Stimulated activated CD8-positive, alpha-beta memory T cell treated with anti-CD3 and anti-CD28 coated beads, Interleukin-12 subunit alpha, Interleukin-12 subunit beta, amount 100 ng/mL, for 1 hour (primary cell): Measurements from ENCODE around the gene HIF1A.
"Not testable (repeated sequence)": the region's sequence is repeated elsewhere in the genome, so short reads cannot be mapped to it uniquely, and the experiment has no call there.

Experiments used
- DNase-seq: peaks from one replicate; pipeline ENCODE4 v3.0.0-alpha.2; 2020; ENCODE audit warnings: low read depth

Gene HIF1A

DNA sequence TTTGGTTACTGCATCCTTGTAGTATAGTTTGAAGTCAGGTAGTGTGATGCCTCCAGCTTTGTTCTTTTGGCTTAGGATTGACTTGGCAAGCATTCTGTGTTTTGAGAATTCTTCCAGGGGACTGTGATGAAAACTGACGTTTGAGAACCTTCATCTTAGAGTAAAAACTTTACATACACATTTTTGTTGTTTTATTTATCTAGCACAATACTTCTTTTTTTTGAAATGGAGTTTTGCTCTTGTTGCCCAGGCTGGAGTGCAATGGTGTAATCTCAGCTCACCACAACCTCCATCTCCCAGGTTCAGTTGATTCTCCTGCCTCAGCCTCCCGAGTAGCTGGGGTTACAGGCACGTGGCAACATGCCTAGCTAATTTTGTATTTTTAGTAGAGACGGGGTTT, 13.4 kb downstream of the HIF1A start:
- DNase-seq: not testable (repeated sequence)

GRCh38 chr14:61710853-61711817, 15.8 kb downstream of the HIF1A start:
- no peak for DNase-seq

DNA sequence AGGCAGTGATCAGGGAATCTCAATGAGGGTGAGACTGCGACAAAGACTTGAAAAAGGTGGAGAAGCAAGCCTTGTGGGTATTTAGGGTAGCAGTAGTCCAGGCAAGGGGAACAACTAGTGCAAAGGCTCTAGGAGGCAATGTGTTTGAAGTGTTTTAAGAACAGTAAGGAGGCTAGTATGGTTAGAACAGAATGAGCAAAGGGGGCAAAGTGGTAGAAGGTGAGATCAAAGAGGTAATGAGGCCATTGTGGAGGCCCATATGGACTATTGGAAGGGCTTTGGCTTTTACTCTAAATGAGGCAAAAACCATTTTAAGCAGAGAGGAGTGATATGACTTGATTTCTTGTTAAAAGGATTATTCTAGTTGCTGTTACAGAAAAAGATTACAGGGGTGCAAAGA, 16.8 kb downstream of the HIF1A start:
- no peak for DNase-seq

DNA sequence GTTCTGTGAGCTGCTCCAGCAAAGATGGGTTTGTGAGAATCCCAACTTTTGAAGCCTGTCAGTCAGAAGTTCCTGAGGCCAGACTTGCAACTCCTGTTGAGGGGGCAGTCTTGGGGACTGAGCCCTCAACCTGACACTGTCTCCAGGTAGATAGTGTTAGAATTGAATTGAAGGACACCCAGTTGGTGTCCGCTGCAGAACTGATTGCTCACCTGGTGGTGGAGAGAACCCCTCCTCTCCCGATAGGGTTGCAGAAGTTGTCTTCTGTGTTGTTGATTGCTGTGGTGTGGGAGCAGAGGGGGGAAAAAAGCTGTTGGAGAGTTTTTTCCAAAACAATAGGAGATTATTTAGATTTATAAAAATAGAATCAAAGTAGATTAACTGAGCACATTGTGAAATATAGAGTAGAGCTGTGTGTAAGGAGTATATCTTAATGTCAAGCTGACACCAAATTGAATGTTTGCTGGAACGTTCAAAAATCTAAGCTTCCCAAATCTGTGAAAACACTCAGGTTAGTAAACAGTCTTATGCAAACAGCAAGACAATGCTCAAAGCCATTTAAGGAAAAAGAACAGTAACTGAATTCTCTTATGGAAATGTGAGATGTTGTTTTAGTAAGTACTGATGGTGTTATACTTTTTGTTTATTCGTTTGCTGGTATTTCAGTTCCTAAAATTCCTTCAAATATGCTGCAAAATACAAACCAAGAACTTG, 18.6 kb downstream of the HIF1A start:
- no peak for DNase-seq

DNA sequence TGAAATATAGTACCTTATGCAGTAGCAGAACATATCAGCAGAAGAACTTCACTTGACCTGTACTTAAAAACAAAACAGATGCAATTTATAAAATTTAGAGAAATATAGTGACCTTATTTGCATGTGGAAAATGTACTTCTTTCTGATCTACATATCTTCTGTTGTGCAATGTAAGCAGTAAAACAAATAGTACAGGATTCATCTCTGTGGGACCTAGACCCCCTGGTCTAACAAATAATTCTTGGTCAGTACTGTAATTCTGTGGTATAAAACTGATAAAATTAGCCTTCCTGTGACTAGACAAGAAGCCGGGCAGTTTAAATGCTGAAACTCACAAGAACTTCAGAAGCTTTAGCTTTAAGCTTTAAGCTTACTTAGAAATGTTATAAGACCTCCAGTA, 21.6 kb downstream of the HIF1A start:
- no peak for DNase-seq

- DNase-seq: no peak
These were observed 22.7 kb downstream of the HIF1A start for GRCh38 chr14:61718039-61718438.

DNA sequence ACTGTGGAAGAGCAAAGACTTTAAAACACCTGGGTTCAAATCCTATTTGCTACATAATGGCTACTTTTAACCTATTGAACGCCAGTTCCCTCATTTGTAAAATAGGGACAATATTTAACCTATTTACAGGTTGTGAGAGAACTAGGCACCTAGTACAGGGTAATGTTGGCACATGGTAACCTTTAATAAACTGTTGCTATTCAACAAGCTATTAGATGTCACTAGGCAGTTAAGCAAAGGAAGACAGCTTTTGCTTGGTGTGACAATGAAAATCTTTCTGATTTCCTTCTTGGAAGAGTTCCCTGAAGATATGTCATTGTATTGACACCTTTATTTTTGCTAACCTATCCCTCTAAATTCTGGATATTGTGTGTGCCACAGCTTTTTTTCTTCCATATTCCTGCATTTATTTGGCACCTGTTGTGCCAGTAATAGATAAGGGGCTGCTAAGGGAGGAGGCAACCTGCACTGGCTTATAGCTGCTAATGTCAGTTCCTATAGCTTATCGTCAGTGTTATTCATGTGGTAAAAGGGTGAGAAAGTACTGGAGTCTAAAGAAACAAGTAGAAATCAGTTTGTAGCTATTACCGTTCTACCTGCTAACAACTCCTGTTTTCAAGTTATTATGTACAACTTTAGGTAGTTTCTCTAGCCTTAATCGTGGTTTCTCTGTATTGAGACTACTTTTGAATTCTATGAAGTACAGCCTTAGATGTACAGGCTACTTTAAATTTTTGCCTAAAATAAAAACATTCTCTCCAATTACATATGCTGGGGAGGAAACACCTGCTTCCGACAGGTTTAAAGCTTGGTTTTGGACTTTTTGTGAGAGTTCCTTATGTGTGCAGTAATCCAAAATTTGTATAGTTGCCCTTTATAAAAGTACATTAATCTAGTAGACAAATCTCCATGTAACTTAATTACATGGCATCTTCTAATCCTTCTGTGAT, 24.3 kb downstream of the HIF1A start:
- no peak for DNase-seq

- DNase-seq: no peak
These were observed 25.0 kb downstream of the HIF1A start for GRCh38 chr14:61720294-61720661.

DNA sequence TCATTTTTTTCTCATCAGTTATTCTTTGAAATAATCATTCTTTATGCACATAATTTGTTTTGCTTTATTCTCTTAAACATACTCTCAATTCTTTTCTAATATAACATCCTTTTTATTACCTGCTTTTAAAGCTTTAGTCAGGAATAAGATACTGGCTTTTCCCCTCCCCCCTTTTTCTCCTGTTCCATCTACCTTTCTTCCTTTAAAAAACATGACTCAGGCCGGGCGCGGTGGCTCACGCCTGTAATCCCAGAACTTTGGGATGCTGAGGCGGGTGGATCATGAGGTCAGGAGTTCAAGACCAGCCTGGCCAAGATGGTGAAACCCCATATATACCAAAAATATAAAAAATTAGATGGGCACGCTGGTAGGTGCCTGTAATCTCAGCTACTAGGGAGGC, 25.4 kb downstream of the HIF1A start:
- DNase-seq: no peak

- DNase-seq: no peak
These were observed 28.8 kb downstream of the HIF1A start for GRCh38 chr14:61724133-61724532.

DNA sequence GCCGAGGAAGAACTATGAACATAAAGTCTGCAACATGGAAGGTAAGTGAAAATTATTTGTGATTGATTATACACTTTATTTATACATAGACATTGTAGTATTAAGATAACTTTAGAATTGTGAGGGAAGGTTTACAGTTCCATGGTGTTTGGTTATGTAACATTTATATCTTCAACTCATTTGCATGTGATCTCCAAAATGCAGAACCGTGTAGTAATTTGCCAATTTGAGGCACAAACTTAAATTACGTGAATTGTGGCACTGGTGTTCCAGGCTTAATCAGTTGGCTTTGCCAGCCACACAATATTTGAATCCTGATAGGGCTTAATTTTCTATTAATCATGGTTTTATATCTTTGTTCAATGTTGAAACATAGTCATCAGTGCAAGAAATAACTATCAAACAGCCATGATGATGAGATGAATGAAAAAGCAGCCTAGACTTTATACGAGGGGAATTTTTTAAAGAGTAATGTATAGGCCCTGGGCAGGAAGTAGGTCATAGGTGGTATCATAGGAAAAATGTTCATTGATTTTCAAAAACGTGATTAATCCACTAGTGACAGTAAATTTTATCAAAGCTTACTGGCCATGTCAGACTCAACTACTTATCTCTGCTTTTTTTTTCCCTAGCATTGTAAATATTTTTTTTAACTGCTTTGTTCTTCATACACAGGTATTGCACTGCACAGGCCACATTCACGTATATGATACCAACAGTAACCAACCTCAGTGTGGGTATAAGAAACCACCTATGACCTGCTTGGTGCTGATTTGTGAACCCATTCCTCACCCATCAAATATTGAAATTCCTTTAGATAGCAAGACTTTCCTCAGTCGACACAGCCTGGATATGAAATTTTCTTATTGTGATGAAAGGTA, 31.7 kb downstream of the HIF1A start:
- no peak for DNase-seq

- DNase-seq: no peak
These were observed 35.6 kb downstream of the HIF1A start for GRCh38 chr14:61730756-61731373.

DNA sequence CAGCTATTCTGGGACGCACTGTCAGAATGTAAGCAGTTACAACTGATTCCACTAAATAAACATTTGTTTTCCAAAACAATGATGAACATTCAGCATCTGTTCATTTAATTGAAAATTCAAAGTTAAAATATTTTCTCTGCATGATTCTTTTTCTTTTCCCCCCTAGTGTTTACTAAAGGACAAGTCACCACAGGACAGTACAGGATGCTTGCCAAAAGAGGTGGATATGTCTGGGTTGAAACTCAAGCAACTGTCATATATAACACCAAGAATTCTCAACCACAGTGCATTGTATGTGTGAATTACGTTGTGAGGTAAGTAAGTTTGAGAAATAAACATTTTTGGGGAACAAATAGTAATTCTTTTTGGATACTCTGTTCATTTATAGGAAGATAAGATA, 38.7 kb downstream of the HIF1A start:
- no peak for DNase-seq

DNA sequence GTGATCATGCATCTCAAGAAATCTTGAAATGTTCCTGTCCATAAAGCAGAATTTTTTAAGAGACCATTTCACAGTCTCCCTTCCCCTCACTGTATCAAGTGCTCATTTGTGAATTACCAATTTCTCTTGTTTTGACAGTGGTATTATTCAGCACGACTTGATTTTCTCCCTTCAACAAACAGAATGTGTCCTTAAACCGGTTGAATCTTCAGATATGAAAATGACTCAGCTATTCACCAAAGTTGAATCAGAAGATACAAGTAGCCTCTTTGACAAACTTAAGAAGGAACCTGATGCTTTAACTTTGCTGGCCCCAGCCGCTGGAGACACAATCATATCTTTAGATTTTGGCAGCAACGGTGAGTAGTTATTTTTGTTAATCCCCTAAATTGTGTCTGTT, 41.4 kb downstream of the HIF1A start:
- DNase-seq: no peak

- no peak for DNase-seq
These were observed 42.6 kb downstream of the HIF1A start for GRCh38 chr14:61737915-61738314.

GRCh38 chr14:61739133-61739532, 43.8 kb downstream of the HIF1A start:
- no peak for DNase-seq

- no peak for DNase-seq
These were observed 47.1 kb downstream of the HIF1A start for GRCh38 chr14:61742371-61742770.

DNA sequence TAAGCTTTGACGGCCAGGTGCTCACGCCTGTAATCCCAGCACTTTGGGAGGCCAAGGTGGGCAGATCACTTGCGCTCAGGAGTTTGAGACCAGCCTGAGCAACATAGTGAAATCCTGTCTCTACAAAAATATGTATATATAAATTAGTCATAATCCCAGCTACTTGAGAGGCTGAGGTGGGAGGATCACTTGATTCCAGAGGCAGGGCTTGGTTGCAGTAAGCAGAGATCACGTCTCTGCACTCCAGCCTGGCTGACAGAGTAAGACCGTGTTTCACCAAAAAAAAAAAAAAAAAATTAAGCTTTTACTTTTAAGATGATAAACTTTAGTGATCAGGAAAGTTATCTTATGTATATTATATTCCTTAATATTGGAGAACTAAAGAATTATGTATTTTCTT, 48.9 kb downstream of the HIF1A start:
- DNase-seq: no peak

DNA sequence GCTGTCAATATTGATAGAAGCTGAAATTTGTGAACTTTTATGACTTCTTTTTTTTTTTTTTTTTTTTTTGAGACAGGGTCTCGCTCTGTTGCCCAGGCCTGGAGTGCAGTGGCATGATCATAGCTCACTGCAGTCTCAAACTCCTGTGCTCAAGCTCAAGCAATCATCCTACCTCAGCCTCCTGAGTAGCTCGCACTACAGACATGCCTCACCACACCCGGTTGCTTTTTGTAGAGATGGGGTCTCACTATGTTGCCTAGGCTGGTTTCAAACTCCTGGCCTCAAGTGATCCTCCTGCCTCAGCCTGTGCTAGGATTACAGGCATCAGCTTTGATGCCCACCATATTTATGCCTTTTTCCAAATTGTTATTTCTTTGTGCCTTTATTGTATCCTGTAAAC, 51.0 kb downstream of the HIF1A start:
- not testable (repeated sequence) for DNase-seq

DNA sequence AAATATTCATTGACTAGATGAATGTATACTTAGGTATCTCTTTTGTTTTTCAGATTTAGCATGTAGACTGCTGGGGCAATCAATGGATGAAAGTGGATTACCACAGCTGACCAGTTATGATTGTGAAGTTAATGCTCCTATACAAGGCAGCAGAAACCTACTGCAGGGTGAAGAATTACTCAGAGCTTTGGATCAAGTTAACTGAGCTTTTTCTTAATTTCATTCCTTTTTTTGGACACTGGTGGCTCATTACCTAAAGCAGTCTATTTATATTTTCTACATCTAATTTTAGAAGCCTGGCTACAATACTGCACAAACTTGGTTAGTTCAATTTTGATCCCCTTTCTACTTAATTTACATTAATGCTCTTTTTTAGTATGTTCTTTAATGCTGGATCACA, 51.6 kb downstream of the HIF1A start:
- DNase-seq: no peak

GRCh38 chr14:61747342-61747741, 52.0 kb downstream of the HIF1A start:
- no peak for DNase-seq
